GM12878 (cell line): ENCODE measurements around the gene BDH2. TPM values are rescaled to one million over a fixed set of nuclear protein-coding genes. Genes with fewer than 3 reads are reported as not detected.

Experiments used
- ATAC-seq: fragments of 200-7000 bp; cut with Tn5 transposase; 3 replicates; pipeline ENCODE4 v1.9.1; 2020; ENCODE audit warnings: mild to moderate bottlenecking, moderate library complexity
- BruUV-seq: library from RNA; stranded (reverse); fragments of 400-500 nt; replicated peaks from 2 replicates; lab custom pipeline; 2021; lab: Mats Ljungman, UMichigan
- CTCF ChIA-PET: fragments of 300-600 bp; sonication (Branson Sonifier 250); formaldehyde crosslinking; extraction: SDS; loops from one replicate; lab custom pipeline; 2021; ENCODE audit warnings: inconsistent platforms; lab: Yijun Ruan, JAX
- POLR2A ChIA-PET: fragments of 350-600 bp; formaldehyde crosslinking; extraction: SDS; loops from one replicate; lab custom pipeline; 2021; ENCODE audit warnings: inconsistent platforms; lab: Charles Lee
- RAD21 ChIA-PET: fragments of 300-600 bp; sonication (Branson Sonifier 250); formaldehyde crosslinking; loops from one replicate; lab custom pipeline; 2023; ENCODE audit warnings: antibody characterized with exemption; ENCODE audit not compliant: unreplicated experiment; lab: Charles Lee
- SMC1A ChIA-PET: fragments of 300-600 bp; sonication (Branson Sonifier 250); formaldehyde crosslinking; loops from one replicate; lab custom pipeline; 2023; ENCODE audit not compliant: unreplicated experiment, uncharacterized antibody; lab: Charles Lee
- DNase-seq: peaks from one replicate; pipeline ENCODE4 v3.0.0-alpha.2; 2011; ENCODE audit warnings: low read depth, low spot score
- FAIRE-seq: peaks from 3 replicates; lab custom pipeline; 2011; peaks lifted over from hg19 to GRCh38; lab: Jason Lieb, UNC
- H2AFZ ChIP-seq: 2 replicates; pipeline ENCODE4 v1.6.0; 2011; ENCODE audit warnings: low read depth, low read length, control low read depth; ENCODE audit not compliant: control insufficient read depth
- H3K27ac ChIP-seq: 2 replicates; pipeline ENCODE4 v1.5.1; 2011; ENCODE audit warnings: control low read depth; ENCODE audit not compliant: control insufficient read depth, insufficient read depth
- H3K27me3 ChIP-seq, 2 experiments: replicated peaks in 1 of 2; 2 replicates each; pipeline versions ENCODE4 v1.6.0 to v1.6.1; 2011; ENCODE audit warnings: low read length in 1 of 2; ENCODE audit not compliant: control insufficient read depth in 2 of 2, insufficient read depth in 2 of 2
- H3K36me3 ChIP-seq, 2 experiments: 2 replicates each; pipeline ENCODE4 v1.5.1; 2011; ENCODE audit warnings: low read length in 1 of 2; ENCODE audit not compliant: control insufficient read depth in 2 of 2, insufficient read depth in 2 of 2
- H3K4me1 ChIP-seq: 2 replicates; pipeline ENCODE4 v1.6.1; 2011; ENCODE audit warnings: mild to moderate bottlenecking, low read length, moderate library complexity, mixed read lengths; ENCODE audit not compliant: control insufficient read depth, insufficient read depth
- H3K4me2 ChIP-seq: 2 replicates; pipeline ENCODE4 v1.6.0; 2011; ENCODE audit warnings: control low read depth; ENCODE audit not compliant: control insufficient read depth, insufficient read depth
- H3K4me3 ChIP-seq: fragments of 200-600 bp; sonication (generic); 2 replicates; pipeline ENCODE4 v1.5.1; 2016
- H3K79me2 ChIP-seq: 2 replicates; pipeline ENCODE4 v1.6.0; 2011; ENCODE audit warnings: low read length; ENCODE audit not compliant: control insufficient read depth, insufficient read depth
- H3K9ac ChIP-seq: 2 replicates; pipeline ENCODE4 v1.8.0; 2011; ENCODE audit warnings: low read length, control low read depth, mixed read lengths; ENCODE audit not compliant: control insufficient read depth, insufficient read depth
- H3K9me3 ChIP-seq: replicated peaks from 3 replicates; pipeline ENCODE4 v1.5.1; 2011; ENCODE audit warnings: mild to moderate bottlenecking, low read length; ENCODE audit not compliant: control insufficient read depth, insufficient read depth
- H4K20me1 ChIP-seq: 2 replicates; pipeline ENCODE4 v1.6.0; 2011; ENCODE audit not compliant: control insufficient read depth, insufficient read depth
- CEBPB ChIP-seq, 2 experiments: fragments of 150-350 bp in 1 of 2; IDR thresholded peaks; 2 replicates each; pipeline ENCODE4 v1.6.1; 2012 to 2014; ENCODE audit warnings: low read depth in 2 of 2, low read length in 2 of 2, borderline replicate concordance in 1 of 2, inconsistent platforms in 1 of 2
- CREB1 ChIP-seq: IDR thresholded peaks from 2 replicates; pipeline ENCODE4 v1.6.1; 2012; ENCODE audit warnings: low read depth, mild to moderate bottlenecking, inconsistent platforms
- CTCF ChIP-seq, 3 experiments: IDR thresholded peaks in 2 of 3; conservative IDR thresholded peaks in 1 of 3; 2 replicates each; pipeline ENCODE4 v1.5.1; 2011; ENCODE audit warnings: low read depth in 3 of 3, low read length in 3 of 3, mild to moderate bottlenecking in 3 of 3, control low read depth in 2 of 3, moderate library complexity in 2 of 3, inconsistent platforms in 1 of 3, mixed read lengths in 1 of 3; ENCODE audit not compliant: control insufficient read depth in 2 of 3, insufficient read depth in 1 of 3; ENCODE audit errors: extremely low read depth in 1 of 3
- KDM1A ChIP-seq: fragments of 200-600 bp; sonication (generic); IDR thresholded peaks from 2 replicates; pipeline ENCODE4 v1.6.1; 2016; ENCODE audit warnings: borderline replicate concordance
- KLF5 ChIP-seq: fragments of 450-650 bp; IDR thresholded peaks from 2 replicates; pipeline ENCODE4 v1.6.1; 2014; ENCODE audit warnings: mild to moderate bottlenecking; ENCODE audit not compliant: partially characterized antibody
- RAD21 ChIP-seq: IDR thresholded peaks from 2 replicates; pipeline ENCODE4 v1.6.1; 2011; ENCODE audit warnings: mild to moderate bottlenecking, low read depth, low read length, moderate library complexity; ENCODE audit not compliant: insufficient read depth
- RELA ChIP-seq: fragments of 450-650 bp; IDR thresholded peaks from 2 replicates; pipeline ENCODE4 v1.8.0; 2014; ENCODE audit warnings: borderline replicate concordance; ENCODE audit not compliant: partially characterized antibody
- SMC3 ChIP-seq: IDR thresholded peaks from 2 replicates; pipeline ENCODE4 v1.6.1; 2011; ENCODE audit warnings: low read length, improper control_type of control experiment, borderline replicate concordance
- ZBTB33 ChIP-seq: fragments of 450-650 bp; IDR thresholded peaks from 2 replicates; pipeline ENCODE4 v1.6.1; 2017; ENCODE audit warnings: mild to moderate bottlenecking
- ZNF217 ChIP-seq: fragments of 450-650 bp; IDR thresholded peaks from 2 replicates; pipeline ENCODE4 v1.6.1; 2017; ENCODE audit warnings: antibody characterized with exemption, mild to moderate bottlenecking
- WGBS: methylation state at CpG from one replicate; pipeline ENCODE4 v1.1.6; 2016; ENCODE audit warnings: low lambda C conversion rate; ENCODE audit not compliant: insufficient replicate concordance, insufficient coverage; ENCODE audit errors: missing lambda C conversion rate; 5-methylcytosine and 5-hydroxymethylcytosine counted together
- in situ Hi-C: fragments of 300-500 bp; cut with MboI; formaldehyde crosslinking; loops from 9 replicates; pipeline ENCODE4 v1.14.3; 2018; ENCODE audit warnings: mixed read lengths
- intact Hi-C: fragments of 100-400 bp; cut with micrococcal nuclease; formaldehyde crosslinking; loops from one replicate; pipeline ENCODE4 v1.14.2; 2022; ENCODE audit not compliant: unreplicated experiment
- polyA plus RNA-seq, 11 experiments: library from polyadenylated mRNA; depleted of rRNA in 4 of 11; unstranded in 6 of 11; stranded (reverse) in 5 of 11; fragments of >200 nt; fragmentation: Nextera tagmentation in 4 of 11; fragmentation: Illumina TruSeq in 1 of 11; extraction: Ambion mirVana in 4 of 11; extraction: Trizol in 1 of 11; gene quantifications; 1 replicate in 1 of 11; 2 replicates in 10 of 11; pipeline versions ENCODE4 v1.2.1 to v1.2.3, GENCODE V29; 2011 to 2016; ENCODE audit warnings: inconsistent platforms in 2 of 11, missing spikeins in 2 of 11, low read depth in 1 of 11
- total RNA-seq, 4 experiments: library from RNA; depleted of rRNA in 3 of 4; stranded (reverse); fragments of >200 nt in 3 of 4; fragmentation: Illumina TruSeq in 1 of 4; extraction: Trizol in 1 of 4; gene quantifications; 2 replicates each; pipeline versions ENCODE4 v1.2.1 to v1.2.3, GENCODE V29; 2013 to 2021

BDH2 gene
- total and polyA plus RNA-seq, 10 of the 15 experiments (the other 5 are each of a cell fraction or from before 2014, with no cell fraction given) = 20.9 to 47.3 (median 33.5) TPM

GRCh38 chr4:103046416-103047290 lies 53.0 kb downstream of the BDH2 start:
- ATAC-seq (peak; percentile 98), FAIRE-seq (no peak), DNase-seq (no peak)
- Histone ChIP-seq H3K9me3 (no peaks in the 10 kb centered on the region), H3K9ac (no peak overlapping the region), H3K4me3 (no peak overlapping the region), H3K27ac (no peak overlapping the region), H3K4me2 (no peak overlapping the region), H3K4me1 (peaks cover 6% of the 10 kb centered on the region), H3K79me2 (no peaks in the 10 kb centered on the region), H2AFZ (no peak overlapping the region; the same call in 1 of the 2 replicates), H3K36me3 (peaks cover 0 to 16% of the 10 kb centered on the region in 2 experiments; a peak in 2 of 4 replicates), H3K27me3 (no peaks in the 10 kb centered on the region), H4K20me1 (no peaks in the 10 kb centered on the region)
- ChIA-PET CTCF (interaction anchor here (0.5 to 6.5 kb wide), 15 partner anchors 10 to 225 kb away, joined by 3 to 179 read pairs (median 4); partner anchors contain the start of gene BDH2), RAD21 (interaction anchor here (0.8 to 1.6 kb wide), 4 partner anchors 31 to 53 kb away, joined by 3 to 33 read pairs (median 8); partner anchors contain the start of gene BDH2), SMC1A (interaction anchor here (1.0 to 4.8 kb wide), 10 partner anchors 7 to 102 kb away, joined by 3 to 98 read pairs (median 4); partner anchors contain the start of gene BDH2), POLR2A (interaction anchor here (0.5 to 0.6 kb wide), 2 partner anchors 26 to 30 kb away, joined by 3 to 4 read pairs; partner anchors contain the start of gene SLC9B2)
- in situ Hi-C loops = loop anchor here (5.0 kb wide), 1 partner anchor 41 kb away; no protein-coding TSS in a partner anchor
- WGBS = 76% methylated on average over 5 of the region's 5 CpGs
- TF ChIP-seq CEBPB (IDR thresholded peaks at IDR 0.05; ENCODE audit: borderline replicate concordance in 1 of 2, low read depth in 2 of 2, low read length in 2 of 2) = no peak
- TF ChIP-seq KLF5 = no peak
- no peak for TF ChIP-seq CREB1
- no peak for TF ChIP-seq KDM1A
- TF ChIP-seq ZBTB33 = peak; percentile 48; the same call in 1 of the 2 replicates
- no peak for TF ChIP-seq ZNF217
- TF ChIP-seq RAD21 = peak; percentile 74
- peak; percentile 81 for TF ChIP-seq SMC3
- no peak for TF ChIP-seq RELA
- peak; percentile 68 to 78 (median 72) for TF ChIP-seq CTCF (IDR thresholded peaks at IDR 0.05 in 2 of 3, conservative IDR thresholded peaks at IDR 0.05 in 1 of 3; ENCODE audit: control insufficient read depth in 2 of 3, extremely low read depth in 1 of 3, insufficient read depth in 1 of 3, low read depth in 3 of 3, low read length in 3 of 3)
- intact Hi-C loops = loop anchor here (1.0 to 5.0 kb wide), 2 partner anchors 45 to 886 kb away; no protein-coding TSS in a partner anchor
- no TSS peak for BruUV-seq
